OCI-LY7 (cell line): Measurements from ENCODE around the gene PCK2. TPM values are rescaled to one million over a fixed set of nuclear protein-coding genes. Genes with fewer than 3 reads are reported as not detected.

Experiments
- BruUV-seq: library from RNA; stranded (reverse); fragments of 400-500 nt; replicated peaks from 2 replicates; lab custom pipeline; 2021; lab: Mats Ljungman, UMichigan
- CTCF ChIA-PET: fragments of 300-600 bp; sonication (Branson Sonifier 250); formaldehyde crosslinking; loops from one replicate; lab custom pipeline; 2022; ENCODE audit warnings: antibody characterized with exemption; ENCODE audit not compliant: unreplicated experiment; lab: Charles Lee
- POLR2A ChIA-PET: fragments of 300-600 bp; sonication (Branson Sonifier 250); formaldehyde crosslinking; loops from one replicate; lab custom pipeline; 2022; ENCODE audit warnings: antibody characterized with exemption; lab: Charles Lee
- DNase-seq: peaks from one replicate; pipeline ENCODE4 v3.0.0-alpha.2; 2015; ENCODE audit warnings: low spot score
- H2AFZ ChIP-seq: fragments of 200-600 bp; sonication (generic), shearing (Covaris generic); 2 replicates; pipeline ENCODE4 v1.6.1; 2014; ENCODE audit warnings: mild to moderate bottlenecking, antibody characterized with exemption, low read length, moderate library complexity
- H3K27ac ChIP-seq: fragments of 200-600 bp; sonication (generic); 2 replicates; pipeline ENCODE4 v1.5.1; 2014; ENCODE audit warnings: mixed run types, low read depth, mild to moderate bottlenecking, moderate library complexity, low read length, inconsistent platforms; ENCODE audit not compliant: poor library complexity, severe bottlenecking
- H3K36me3 ChIP-seq: fragments of 200-600 bp; sonication (generic); 2 replicates; pipeline ENCODE4 v1.6.1; 2014; ENCODE audit warnings: mild to moderate bottlenecking, antibody characterized with exemption, low read length, moderate library complexity, mixed read lengths; ENCODE audit not compliant: insufficient read depth
- H3K4me1 ChIP-seq: fragments of 200-600 bp; sonication (generic); 2 replicates; pipeline ENCODE4 v1.5.1; 2014; ENCODE audit warnings: mild to moderate bottlenecking, low read length; ENCODE audit not compliant: insufficient read depth, poor library complexity, severe bottlenecking
- H3K4me2 ChIP-seq: fragments of 200-600 bp; sonication (generic); 2 replicates; pipeline ENCODE4 v1.6.1; 2014; ENCODE audit warnings: mild to moderate bottlenecking, low read length
- H3K4me3 ChIP-seq: fragments of 200-600 bp; sonication (generic); 2 replicates; pipeline ENCODE4 v1.5.1; 2014; ENCODE audit warnings: mild to moderate bottlenecking, low read depth, low read length; ENCODE audit not compliant: poor library complexity, severe bottlenecking
- H3K79me2 ChIP-seq: fragments of 200-600 bp; sonication (generic); 2 replicates; pipeline ENCODE4 v1.6.1; 2016; ENCODE audit warnings: low read depth, mild to moderate bottlenecking, low read length, moderate library complexity, mixed read lengths; ENCODE audit not compliant: insufficient read depth
- H3K9me2 ChIP-seq: fragments of 200-600 bp; sonication (generic); 2 replicates; pipeline ENCODE4 v1.6.1; 2016; ENCODE audit warnings: mild to moderate bottlenecking, low read length, mixed read lengths; ENCODE audit not compliant: insufficient read depth
- H3K9me3 ChIP-seq: fragments of 200-600 bp; sonication (generic); 2 replicates; pipeline ENCODE4 v1.6.1; 2014; ENCODE audit warnings: mild to moderate bottlenecking, mixed run types, low read length, mixed read lengths
- H4K20me1 ChIP-seq: fragments of 200-600 bp; sonication (generic); 2 replicates; pipeline ENCODE4 v1.6.1; 2014; ENCODE audit warnings: mild to moderate bottlenecking, antibody characterized with exemption, low read length, moderate library complexity, mixed read lengths; ENCODE audit not compliant: insufficient read depth
- CTCF ChIP-seq: fragments of 200-600 bp; sonication (generic); conservative IDR thresholded peaks from 2 replicates; pipeline ENCODE4 v1.5.1; 2014; ENCODE audit warnings: mild to moderate bottlenecking, antibody characterized with exemption, low read length, moderate library complexity, mixed read lengths
- EZH2phosphoT487 ChIP-seq: fragments of 200-600 bp; sonication (generic); IDR thresholded peaks from 2 replicates; pipeline ENCODE4 v1.6.1; 2018; ENCODE audit warnings: low read depth, borderline replicate concordance, mild to moderate bottlenecking, mixed run types, antibody characterized with exemption, low read length, moderate library complexity, mixed read lengths
- intact Hi-C: fragments of 100-400 bp; cut with micrococcal nuclease; formaldehyde crosslinking; loops from one replicate; pipeline ENCODE4 v1.10.0; 2022; ENCODE audit not compliant: unreplicated experiment
- total RNA-seq, 2 experiments: library from RNA; depleted of rRNA in 1 of 2; stranded (reverse); fragments of >200 nt in 1 of 2; shearing (Covaris generic) in 1 of 2; gene quantifications; 2 replicates each; pipeline ENCODE4 v1.2.3, GENCODE V29; 2014 to 2022

PCK2 gene
- total RNA-seq, 2 experiments from 2014 or later, result 43.6 to 130 TPM

GRCh38 chr14:24145690-24146452, 51.8 kb downstream of the PCK2 start:
- ChIA-PET CTCF (interaction anchor here (0.7 to 1.3 kb wide), 3 partner anchors 15 to 97 kb away, joined by 3 to 4 read pairs (median 3); partner anchors contain the start of genes IRF9 and TINF2), POLR2A (interaction anchor here (1.4 to 3.9 kb wide), 8 partner anchors 9 to 97 kb away, joined by 4 to 32 read pairs (median 12); partner anchors contain the start of genes DCAF11, IRF9, NRL and PCK2)
- Histone ChIP-seq H3K9me2 (no peaks in the 10 kb centered on the region), H3K79me2 (peaks cover 20% of the 10 kb centered on the region; the same call in 1 of the 2 replicates), H3K4me2 (peak overlapping the region; percentile 96), H3K27ac (peak overlapping the region; percentile 82), H3K4me1 (peaks cover 25% of the 10 kb centered on the region), H3K4me3 (peak overlapping the region; percentile 94), H3K36me3 (peaks cover 44% of the 10 kb centered on the region), H4K20me1 (no peaks in the 10 kb centered on the region), H3K9me3 (no peaks in the 10 kb centered on the region), H2AFZ (peak overlapping the region; percentile 48; the same call in 1 of the 2 replicates)
- intact Hi-C loops, result loop anchor here (1.0 to 10.0 kb wide), 4 partner anchors 52 to 841 kb away; partner anchors contain the start of genes BCL2L2, CHMP4A, PCK2 and PPP1R3E
- peak; percentile 52 for DNase-seq
- BruUV-seq, result TSS peak; percentile 63
- TF ChIP-seq EZH2phosphoT487 (no peak), CTCF (no peak)

- POLR2A ChIA-PET, result interaction anchor here (0.8 to 3.9 kb wide), 12 partner anchors 9 to 125 kb away, joined by 3 to 32 read pairs (median 6); partner anchors contain the start of genes DCAF11, IPO4, IRF9 and NRL
- intact Hi-C loops, result loop anchor here (1.0 to 10.0 kb wide), 4 partner anchors 52 to 842 kb away; partner anchors contain the start of genes BCL2L2, CHMP4A, PCK2 and PPP1R3E
- TF ChIP-seq CTCF (no peak), EZH2phosphoT487 (no peak)
- Histone ChIP-seq H3K36me3 (peaks cover 51% of the 10 kb centered on the region), H3K9me2 (no peaks in the 10 kb centered on the region), H3K9me3 (no peaks in the 10 kb centered on the region), H3K27ac (peak within 1 kb of the TSS; percentile 82), H3K4me2 (peak within 1 kb of the TSS; percentile 96), H2AFZ (peak within 1 kb of the TSS; percentile 76; the same call in 1 of the 2 replicates), H3K79me2 (peaks cover 19% of the 10 kb centered on the region; the same call in 1 of the 2 replicates), H3K4me3 (peak within 1 kb of the TSS; percentile 94), H3K4me1 (peaks cover 25% of the 10 kb centered on the region), H4K20me1 (no peaks in the 10 kb centered on the region)
- peak; percentile 97 for DNase-seq
- CTCF ChIA-PET, result interaction anchor here (1.1 to 1.3 kb wide), 2 partner anchors 15 to 96 kb away, joined by 3 to 4 read pairs; partner anchors contain the start of genes IRF9 and TINF2
- BruUV-seq, result no TSS peak
These were observed 52.4 kb downstream of the PCK2 start, which contains the start of gene PSME2 for GRCh38 chr14:24146453-24146977. Gene PSME2, minus strand, starts transcription at chr14:24146610. Its CDS starts 29 bp downstream, at chr14:24146581.
